ENCODE data around the gene NADSYN1. TPM values are rescaled to one million over a fixed set of nuclear protein-coding genes. Genes with fewer than 3 reads are reported as not detected.

NADSYN1 gene
- total RNA-seq, 1 experiment from 2014 or later = 45.1 TPM

DNA sequence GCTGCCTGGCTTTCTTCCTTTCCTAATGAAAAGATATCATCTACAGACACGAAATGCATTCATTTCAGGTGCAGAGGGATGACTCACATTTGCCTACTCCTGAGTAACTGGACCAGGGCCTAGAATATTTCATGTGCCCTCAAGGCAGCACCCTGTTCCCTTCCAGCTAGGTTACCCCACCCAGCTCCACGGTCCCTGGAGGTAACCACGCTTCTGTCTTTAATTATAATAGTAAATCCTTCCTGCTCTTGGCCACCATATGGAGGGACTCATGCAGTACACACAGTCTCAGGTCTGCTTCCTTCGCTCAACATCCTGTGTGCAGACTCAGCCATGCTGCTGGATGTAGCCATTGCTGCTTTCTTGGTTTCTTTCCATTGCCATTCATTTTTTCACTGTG lies 27.1 kb upstream of the NADSYN1 start (continued):
- TF ChIP-seq ZNF138 (CRISPR knock-in tag; conservative IDR thresholded peaks at IDR 0.05) = no peak

DNA sequence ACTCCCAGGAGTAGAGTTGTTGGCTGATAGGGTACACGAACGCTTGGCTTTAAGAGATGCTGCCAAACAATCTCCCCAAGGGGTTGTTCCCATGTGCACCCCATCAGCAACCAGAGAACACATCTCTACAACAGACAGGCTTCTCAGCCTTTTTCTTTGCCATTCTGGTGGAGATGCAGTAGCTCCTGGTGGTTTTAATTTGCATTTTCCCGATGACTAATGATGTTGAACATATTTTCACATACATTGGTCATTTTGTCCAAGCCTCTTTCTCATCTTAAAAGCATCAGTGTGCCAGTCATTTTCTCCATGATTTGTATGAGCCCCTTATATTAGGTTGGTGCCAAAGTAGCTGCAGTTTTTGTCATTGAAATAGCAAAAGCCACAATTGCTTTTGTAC lies 26.6 kb upstream of the NADSYN1 start:
- Mint-ChIP-seq H3K4me1 (0 out of 2 replicates have a peak, but pooled peaks cover 3% of the 10 kb centered on the region), H3K27ac (no peak overlapping the region), H3K27me3 (ENCODE audit: low read depth) (no peaks in the 10 kb centered on the region; the same call in 1 of the 2 replicates), H3K4me3 (no peak overlapping the region), H3K36me3 (no peaks in the 10 kb centered on the region), H3K9me3 (peaks cover 12% of the 10 kb centered on the region)
- ChIA-PET CTCF (interaction anchor here (0.6 to 2.2 kb wide), 7 partner anchors 20 to 306 kb away, joined by 3 to 10 read pairs (median 6); partner anchors contain the start of genes DHCR7 and NADSYN1), POLR2A (no interaction called here)
- ATAC-seq (no peak), DNase-seq (ENCODE audit: low spot score) (no peak)
- TF ChIP-seq, protein P1, sequence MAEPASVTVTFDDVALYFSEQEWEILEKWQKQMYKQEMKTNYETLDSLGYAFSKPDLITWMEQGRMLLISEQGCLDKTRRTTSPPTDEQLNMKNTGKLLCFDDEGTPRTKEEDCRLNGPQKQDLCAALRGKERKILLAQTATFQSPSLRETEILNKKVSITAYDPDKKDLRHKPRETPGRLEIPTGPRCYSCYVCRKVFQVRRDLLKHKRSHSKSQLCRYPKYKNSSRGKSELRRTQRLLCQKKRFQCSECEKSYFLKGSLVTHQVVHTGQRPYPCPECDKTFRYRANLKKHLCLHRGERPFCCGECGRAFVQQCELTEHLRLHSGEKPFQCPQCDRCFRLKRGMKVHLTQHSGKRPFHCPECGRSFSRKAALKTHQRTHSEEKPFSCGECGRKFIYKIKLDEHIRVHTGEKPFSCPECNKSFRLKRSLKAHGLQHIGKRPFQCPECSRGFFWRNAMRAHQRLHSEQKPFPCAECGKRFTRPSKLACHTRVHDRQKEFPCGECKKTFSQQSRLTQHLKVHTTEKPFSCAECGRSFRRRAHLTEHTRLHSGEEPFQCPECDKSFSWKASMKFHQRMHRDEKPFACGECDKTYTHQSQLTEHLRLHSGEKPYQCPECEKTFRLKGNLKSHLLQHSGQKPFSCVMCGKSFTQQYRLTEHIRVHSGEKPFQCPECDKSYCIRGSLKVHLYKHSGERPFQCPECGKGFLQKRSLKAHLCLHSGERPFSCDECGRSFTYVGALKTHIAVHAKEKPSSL (CRISPR knock-in tag; conservative IDR thresholded peaks at IDR 0.05) = no peak
- TF ChIP-seq, protein P2, sequence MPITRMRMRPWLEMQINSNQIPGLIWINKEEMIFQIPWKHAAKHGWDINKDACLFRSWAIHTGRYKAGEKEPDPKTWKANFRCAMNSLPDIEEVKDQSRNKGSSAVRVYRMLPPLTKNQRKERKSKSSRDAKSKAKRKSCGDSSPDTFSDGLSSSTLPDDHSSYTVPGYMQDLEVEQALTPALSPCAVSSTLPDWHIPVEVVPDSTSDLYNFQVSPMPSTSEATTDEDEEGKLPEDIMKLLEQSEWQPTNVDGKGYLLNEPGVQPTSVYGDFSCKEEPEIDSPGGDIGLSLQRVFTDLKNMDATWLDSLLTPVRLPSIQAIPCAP (CRISPR knock-in tag; IDR thresholded peaks at IDR 0.05) = no peak
- no peak for TF ChIP-seq ETV6 (CRISPR knock-in tag; IDR thresholded peaks at IDR 0.05)
- no peak for TF ChIP-seq HMGA2 (CRISPR knock-in tag; IDR thresholded peaks at IDR 0.05)

DNA sequence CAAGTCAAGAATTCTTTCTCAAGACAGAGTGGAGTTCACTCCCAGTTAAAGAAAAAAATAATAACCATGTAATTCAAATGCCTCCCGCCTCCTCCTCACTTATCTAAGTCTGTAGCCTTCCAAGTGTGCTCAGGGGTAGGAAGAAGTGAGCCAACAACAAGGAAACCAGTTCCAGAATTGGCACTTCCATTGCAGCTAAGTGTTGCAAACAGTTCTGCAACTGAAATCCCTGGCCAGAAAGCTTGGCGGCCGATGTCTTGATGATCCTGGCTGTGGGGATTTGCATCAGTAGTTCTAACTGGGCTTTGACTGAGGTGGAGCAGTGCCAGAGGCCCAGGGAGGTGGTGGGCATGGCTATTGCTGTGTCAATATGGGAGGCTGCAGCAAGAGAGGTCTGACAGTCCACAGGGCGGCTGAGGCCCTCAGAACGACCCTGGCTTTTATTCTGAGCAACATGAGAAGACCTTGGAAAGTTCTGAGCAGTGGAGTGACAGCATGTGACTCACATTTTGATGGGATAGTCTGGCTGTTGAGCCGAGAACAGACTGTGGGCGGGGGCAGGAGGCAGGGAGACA lies 24.1 kb upstream of the NADSYN1 start:
- no peak overlapping the region for H3K27ac Mint-ChIP-seq
- peaks cover 12% of the 10 kb centered on the region for H3K9me3 Mint-ChIP-seq
- ChIA-PET POLR2A (no interaction called here), CTCF (no interaction called here)
- H3K36me3 Mint-ChIP-seq = no peaks in the 10 kb centered on the region
- DNase-seq (ENCODE audit: low spot score) (no peak), ATAC-seq (no peak)
- H3K4me3 Mint-ChIP-seq = no peak overlapping the region
- no peaks in the 10 kb centered on the region; the same call in 1 of the 2 replicates for H3K27me3 Mint-ChIP-seq (ENCODE audit: low read depth)
- 0 out of 2 replicates have a peak, but pooled peaks cover 3% of the 10 kb centered on the region for H3K4me1 Mint-ChIP-seq
- TF ChIP-seq IRF2 (CRISPR knock-in tag; IDR thresholded peaks at IDR 0.05; ENCODE audit: borderline replicate concordance, low read depth) = no peak
- TF ChIP-seq RORB (CRISPR knock-in tag; IDR thresholded peaks at IDR 0.05) = no peak
- no peak for TF ChIP-seq ZNF121 (CRISPR knock-in tag; IDR thresholded peaks at IDR 0.05)
- TF ChIP-seq OVOL2 (CRISPR knock-in tag; IDR thresholded peaks at IDR 0.05; ENCODE audit: borderline replicate concordance) = no peak
- TF ChIP-seq ZNF416 (CRISPR knock-in tag; IDR thresholded peaks at IDR 0.05) = no peak
- TF ChIP-seq, protein P3, sequence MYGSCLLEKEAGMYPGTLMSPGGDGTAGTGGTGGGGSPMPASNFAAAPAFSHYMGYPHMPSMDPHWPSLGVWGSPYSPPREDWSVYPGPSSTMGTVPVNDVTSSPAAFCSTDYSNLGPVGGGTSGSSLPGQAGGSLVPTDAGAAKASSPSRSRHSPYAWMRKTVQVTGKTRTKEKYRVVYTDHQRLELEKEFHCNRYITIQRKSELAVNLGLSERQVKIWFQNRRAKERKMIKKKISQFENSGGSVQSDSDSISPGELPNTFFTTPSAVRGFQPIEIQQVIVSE (CRISPR knock-in tag; IDR thresholded peaks at IDR 0.05; ENCODE audit: borderline replicate concordance) = no peak
- TF ChIP-seq JUN (CRISPR knock-in tag; IDR thresholded peaks at IDR 0.05) = no peak
- no peak for TF ChIP-seq ZNF423 (CRISPR knock-in tag; IDR thresholded peaks at IDR 0.05)
- TF ChIP-seq TCF7 (CRISPR knock-in tag; IDR thresholded peaks at IDR 0.05; ENCODE audit: low read depth) = no peak
- TF ChIP-seq, protein P2 (CRISPR knock-in tag; IDR thresholded peaks at IDR 0.05) = no peak
- no peak for TF ChIP-seq NFE2L1 (CRISPR knock-in tag; IDR thresholded peaks at IDR 0.05)
- no peak for TF ChIP-seq NFYB (CRISPR knock-in tag; conservative IDR thresholded peaks at IDR 0.05; ENCODE audit: low read depth)
- TF ChIP-seq ETV6 (CRISPR knock-in tag; IDR thresholded peaks at IDR 0.05) = no peak
- no peak for TF ChIP-seq SOX15 (CRISPR knock-in tag; IDR thresholded peaks at IDR 0.05)
- TF ChIP-seq, protein P4, sequence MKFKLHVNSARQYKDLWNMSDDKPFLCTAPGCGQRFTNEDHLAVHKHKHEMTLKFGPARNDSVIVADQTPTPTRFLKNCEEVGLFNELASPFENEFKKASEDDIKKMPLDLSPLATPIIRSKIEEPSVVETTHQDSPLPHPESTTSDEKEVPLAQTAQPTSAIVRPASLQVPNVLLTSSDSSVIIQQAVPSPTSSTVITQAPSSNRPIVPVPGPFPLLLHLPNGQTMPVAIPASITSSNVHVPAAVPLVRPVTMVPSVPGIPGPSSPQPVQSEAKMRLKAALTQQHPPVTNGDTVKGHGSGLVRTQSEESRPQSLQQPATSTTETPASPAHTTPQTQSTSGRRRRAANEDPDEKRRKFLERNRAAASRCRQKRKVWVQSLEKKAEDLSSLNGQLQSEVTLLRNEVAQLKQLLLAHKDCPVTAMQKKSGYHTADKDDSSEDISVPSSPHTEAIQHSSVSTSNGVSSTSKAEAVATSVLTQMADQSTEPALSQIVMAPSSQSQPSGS (CRISPR knock-in tag; IDR thresholded peaks at IDR 0.05; ENCODE audit: borderline replicate concordance, low read depth) = no peak

Data from WTC11 (cell line).